ENCODE data around the gene AZI2.
A peak's percentile ranks its signal among the peaks of the same experiment; 100 is the strongest.

AZI2 gene, protein sequence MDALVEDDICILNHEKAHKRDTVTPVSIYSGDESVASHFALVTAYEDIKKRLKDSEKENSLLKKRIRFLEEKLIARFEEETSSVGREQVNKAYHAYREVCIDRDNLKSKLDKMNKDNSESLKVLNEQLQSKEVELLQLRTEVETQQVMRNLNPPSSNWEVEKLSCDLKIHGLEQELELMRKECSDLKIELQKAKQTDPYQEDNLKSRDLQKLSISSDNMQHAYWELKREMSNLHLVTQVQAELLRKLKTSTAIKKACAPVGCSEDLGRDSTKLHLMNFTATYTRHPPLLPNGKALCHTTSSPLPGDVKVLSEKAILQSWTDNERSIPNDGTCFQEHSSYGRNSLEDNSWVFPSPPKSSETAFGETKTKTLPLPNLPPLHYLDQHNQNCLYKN

DNA sequence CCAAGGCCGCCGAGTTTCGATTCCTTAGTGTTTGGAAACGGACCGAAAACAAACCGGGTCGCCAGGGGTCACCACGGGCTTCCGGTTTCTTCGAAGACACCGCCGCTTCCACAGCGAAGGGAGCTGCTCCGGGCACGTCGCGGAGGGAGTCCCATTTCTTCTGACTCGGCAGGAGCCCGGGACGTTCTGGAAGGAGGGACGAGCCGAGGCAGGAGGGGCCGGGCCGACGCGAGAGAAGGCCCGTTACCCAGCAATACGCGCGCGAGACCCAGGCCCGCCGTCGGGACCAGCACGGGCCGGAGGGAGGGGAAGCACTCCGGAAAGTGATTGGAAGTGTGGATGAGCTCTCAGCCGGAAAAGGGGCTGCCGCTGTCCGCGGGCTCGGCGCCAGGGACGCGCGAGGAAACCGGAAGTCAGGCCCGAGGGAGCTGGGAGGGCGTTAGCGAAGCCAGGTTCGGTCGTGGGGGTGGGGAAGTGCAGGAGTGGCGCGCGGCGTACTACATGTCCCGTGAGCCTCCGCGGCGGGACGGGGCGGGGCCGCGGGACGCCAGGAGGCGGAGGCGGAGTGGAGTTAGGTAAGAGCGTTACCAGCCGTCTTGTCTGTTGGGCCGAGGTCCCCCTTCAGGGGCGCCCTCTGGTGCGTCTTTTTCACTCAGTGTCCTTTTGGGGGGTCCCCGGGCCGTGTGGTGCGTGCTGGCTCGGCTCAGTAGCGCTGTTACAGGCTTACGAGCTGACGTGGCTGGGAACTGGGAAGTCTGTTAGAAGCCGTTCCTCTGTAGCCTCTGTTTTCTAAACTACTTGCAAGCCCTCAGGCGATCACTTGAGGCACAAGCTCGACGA is at the start of gene AZI2, which contains the start of gene ZCWPW2:
TSS of gene AZI2 (minus strand) at position 196 of the 840 bp plus-strand sequence. CDS start 8,207 bp downstream, outside the sequence.
TSS of gene ZCWPW2 (plus strand) at position 93 of the 840 bp plus-strand sequence. CDS start 64,348 bp downstream, outside the sequence.
- Histone ChIP-seq H3K79me2 (ENCODE audit: control insufficient read depth, insufficient read depth, low read length, unreplicated experiment) (peaks cover 57% of the 10 kb centered on the region), H3K27me3 (ENCODE audit: insufficient read depth, low read length) (no peaks in the 10 kb centered on the region), H3K4me1 (ENCODE audit: control insufficient read depth, insufficient read depth, low read length, unreplicated experiment) (peaks cover 31% of the 10 kb centered on the region), H3K27ac (ENCODE audit: low read depth, low read length) (peak within 1 kb of the TSS; percentile 100), H3K36me3 (ENCODE audit: insufficient read depth, low read length) (peaks cover 7% of the 10 kb centered on the region), H2AFZ (ENCODE audit: low read length, unreplicated experiment) (peak within 1 kb of the TSS; percentile 58), H3K4me3 (ENCODE audit: low read depth, low read length) (peak within 1 kb of the TSS; percentile 93)

DNA sequence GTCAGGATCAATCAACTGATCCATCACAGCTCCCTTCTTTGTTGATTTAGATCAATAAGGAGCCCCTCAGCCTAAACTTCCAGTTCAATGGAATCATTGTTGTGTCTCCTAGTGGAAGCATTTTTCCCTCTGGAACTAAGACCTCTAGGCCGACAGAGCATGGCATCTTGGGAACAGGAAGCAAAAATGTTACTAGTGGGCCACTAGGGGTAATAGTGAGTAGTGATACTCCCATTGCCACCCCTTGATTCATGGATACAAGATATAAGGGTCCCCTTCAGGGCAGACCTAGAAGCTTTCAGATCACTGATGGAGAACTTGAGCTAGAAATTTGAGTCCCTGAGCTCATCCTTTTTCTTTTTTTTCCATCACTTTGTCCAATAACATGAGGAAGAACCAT is 40.4 kb upstream of the AZI2 start:
- no peaks in the 10 kb centered on the region for H3K27me3 ChIP-seq (ENCODE audit: insufficient read depth, low read length)
- H3K36me3 ChIP-seq (ENCODE audit: insufficient read depth, low read length): no peaks in the 10 kb centered on the region
- no peak overlapping the region for H2AFZ ChIP-seq (ENCODE audit: low read length, unreplicated experiment)
- H3K27ac ChIP-seq (ENCODE audit: low read depth, low read length): no peak overlapping the region
- no peak overlapping the region for H3K4me3 ChIP-seq (ENCODE audit: low read depth, low read length)
- no peaks in the 10 kb centered on the region for H3K79me2 ChIP-seq (ENCODE audit: control insufficient read depth, insufficient read depth, low read length, unreplicated experiment)
- no peaks in the 10 kb centered on the region for H3K4me1 ChIP-seq (ENCODE audit: control insufficient read depth, insufficient read depth, low read length, unreplicated experiment)

DNA sequence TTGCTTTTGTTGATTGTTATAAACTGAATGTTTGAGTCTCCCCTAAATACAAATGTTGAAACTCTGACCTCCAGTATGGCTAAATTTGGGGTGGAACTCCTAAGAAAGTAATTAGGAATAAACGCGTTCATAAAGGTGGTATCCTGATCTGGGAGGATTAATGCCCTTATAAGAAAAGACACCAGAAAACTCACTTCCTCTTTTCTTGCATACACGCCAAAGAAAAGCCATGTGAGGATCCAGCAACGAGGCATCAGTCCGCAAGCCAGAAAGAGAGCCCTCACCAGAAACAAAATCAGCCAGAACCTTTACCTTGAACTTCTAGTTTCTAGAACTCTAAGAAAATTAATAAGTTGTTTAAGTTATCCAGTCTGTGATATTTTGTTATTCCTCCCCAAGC is 37.4 kb upstream of the AZI2 start:
- Histone ChIP-seq H3K4me1 (ENCODE audit: control insufficient read depth, insufficient read depth, low read length, unreplicated experiment) (no peaks in the 10 kb centered on the region), H3K4me3 (ENCODE audit: low read depth, low read length) (no peak overlapping the region), H3K79me2 (ENCODE audit: control insufficient read depth, insufficient read depth, low read length, unreplicated experiment) (no peaks in the 10 kb centered on the region), H2AFZ (ENCODE audit: low read length, unreplicated experiment) (no peak overlapping the region), H3K27me3 (ENCODE audit: insufficient read depth, low read length) (no peaks in the 10 kb centered on the region), H3K36me3 (ENCODE audit: insufficient read depth, low read length) (no peaks in the 10 kb centered on the region), H3K27ac (ENCODE audit: low read depth, low read length) (no peak overlapping the region)

DNA sequence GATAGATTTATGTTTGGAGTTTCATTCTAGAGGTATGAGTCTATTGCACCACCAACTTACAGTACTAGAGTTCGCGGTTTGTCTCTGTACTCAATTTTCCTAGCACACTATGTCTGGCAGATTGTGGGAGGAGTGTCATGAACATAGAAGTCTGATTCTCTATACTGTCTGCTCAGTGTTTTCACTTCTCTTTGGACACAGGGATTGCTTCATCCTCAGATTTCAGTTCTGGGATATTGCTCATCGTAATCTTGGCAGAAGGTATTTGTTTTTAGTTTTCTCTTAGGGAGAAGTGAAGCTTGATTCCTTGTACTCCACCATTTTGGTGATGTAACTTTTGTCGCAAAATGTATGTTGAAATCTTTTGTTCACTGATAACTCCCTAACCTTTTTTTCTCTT is 27.8 kb upstream of the AZI2 start:
- peak overlapping the region; percentile 68 for H3K4me3 ChIP-seq (ENCODE audit: low read depth, low read length)
- peak overlapping the region; percentile 88 for H3K27ac ChIP-seq (ENCODE audit: low read depth, low read length)
- H2AFZ ChIP-seq (ENCODE audit: low read length, unreplicated experiment): peak overlapping the region; percentile 85
- H3K79me2 ChIP-seq (ENCODE audit: control insufficient read depth, insufficient read depth, low read length, unreplicated experiment): no peaks in the 10 kb centered on the region
- H3K27me3 ChIP-seq (ENCODE audit: insufficient read depth, low read length): no peaks in the 10 kb centered on the region
- peaks cover 7% of the 10 kb centered on the region for H3K4me1 ChIP-seq (ENCODE audit: control insufficient read depth, insufficient read depth, low read length, unreplicated experiment)
- H3K36me3 ChIP-seq (ENCODE audit: insufficient read depth, low read length): no peaks in the 10 kb centered on the region

DNA sequence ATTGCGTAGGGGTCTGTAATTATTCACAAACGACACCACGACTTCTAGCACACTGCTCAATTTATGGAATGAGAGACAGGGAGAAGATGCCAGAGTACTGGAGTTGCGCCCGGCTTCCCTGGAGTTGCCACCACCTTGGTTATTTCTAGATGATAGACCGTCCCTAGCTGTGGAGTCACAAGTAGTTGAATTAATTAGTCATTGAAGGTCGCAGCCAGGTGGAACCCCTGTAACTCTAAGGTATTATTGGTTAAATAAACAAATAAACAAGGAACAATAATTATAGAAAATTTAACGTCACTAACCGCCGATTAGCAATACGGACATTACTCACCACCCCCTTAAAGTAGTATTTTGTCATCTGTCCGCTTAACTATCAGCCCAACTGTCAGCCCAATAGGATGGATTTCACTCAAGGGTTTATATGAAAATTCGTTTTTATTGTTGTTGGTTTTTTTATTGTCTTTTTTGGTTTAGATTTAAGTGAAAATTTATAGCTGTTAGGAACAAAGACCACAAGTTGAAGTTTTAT is 911 bp upstream of the AZI2 start:
- peaks cover 9% of the 10 kb centered on the region for H3K36me3 ChIP-seq (ENCODE audit: insufficient read depth, low read length)
- H3K4me3 ChIP-seq (ENCODE audit: low read depth, low read length): peak overlapping the region; percentile 93
- no peaks in the 10 kb centered on the region for H3K27me3 ChIP-seq (ENCODE audit: insufficient read depth, low read length)
- H3K4me1 ChIP-seq (ENCODE audit: control insufficient read depth, insufficient read depth, low read length, unreplicated experiment): peaks cover 27% of the 10 kb centered on the region
- H2AFZ ChIP-seq (ENCODE audit: low read length, unreplicated experiment): peak overlapping the region; percentile 44
- peak overlapping the region; percentile 100 for H3K27ac ChIP-seq (ENCODE audit: low read depth, low read length)
- peaks cover 50% of the 10 kb centered on the region for H3K79me2 ChIP-seq (ENCODE audit: control insufficient read depth, insufficient read depth, low read length, unreplicated experiment)

DNA sequence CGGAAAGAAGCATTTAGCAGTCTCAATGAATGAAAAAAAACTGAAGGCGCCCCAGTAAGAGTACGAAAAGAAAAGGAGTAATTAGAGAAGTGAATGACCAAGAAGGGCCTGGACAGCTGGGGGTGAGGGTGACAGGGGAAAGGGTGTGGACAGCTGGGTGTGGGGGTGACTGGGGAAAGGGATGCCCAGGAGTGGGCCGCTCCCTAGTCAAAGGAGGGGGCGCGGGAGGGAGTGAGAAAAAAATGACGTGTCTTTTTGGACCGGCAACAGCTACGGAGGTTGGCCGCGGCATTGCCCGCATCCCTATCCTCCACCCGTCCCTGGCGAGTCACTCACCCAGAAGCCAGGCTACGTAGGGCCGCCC is 377 bp downstream of the AZI2 start:
- H3K4me1 ChIP-seq (ENCODE audit: control insufficient read depth, insufficient read depth, low read length, unreplicated experiment): peaks cover 36% of the 10 kb centered on the region

GRCh38 chr3:28347374-28348264 is 1.0 kb downstream of the AZI2 start:
- Histone ChIP-seq H3K4me1 (ENCODE audit: control insufficient read depth, insufficient read depth, low read length, unreplicated experiment) (peaks cover 42% of the 10 kb centered on the region), H3K79me2 (ENCODE audit: control insufficient read depth, insufficient read depth, low read length, unreplicated experiment) (peaks cover 69% of the 10 kb centered on the region), H2AFZ (ENCODE audit: low read length, unreplicated experiment) (peak overlapping the region; percentile 58), H3K27me3 (ENCODE audit: insufficient read depth, low read length) (no peaks in the 10 kb centered on the region), H3K36me3 (ENCODE audit: insufficient read depth, low read length) (no peaks in the 10 kb centered on the region; the same call in 1 of the 2 replicates), H3K27ac (ENCODE audit: low read depth, low read length) (peak overlapping the region; percentile 100), H3K4me3 (ENCODE audit: low read depth, low read length) (peak overlapping the region; percentile 93)

More for the DNA sequence above, 377 bp downstream of the AZI2 start:
- Histone ChIP-seq H3K79me2 (ENCODE audit: control insufficient read depth, insufficient read depth, low read length, unreplicated experiment) (peaks cover 63% of the 10 kb centered on the region), H3K27me3 (ENCODE audit: insufficient read depth, low read length) (no peaks in the 10 kb centered on the region), H3K36me3 (ENCODE audit: insufficient read depth, low read length) (peaks cover under 1% of the 10 kb centered on the region), H3K4me3 (ENCODE audit: low read depth, low read length) (peak overlapping the region; percentile 93), H2AFZ (ENCODE audit: low read length, unreplicated experiment) (peak overlapping the region; percentile 58), H3K27ac (ENCODE audit: low read depth, low read length) (peak overlapping the region; percentile 100)

- Histone ChIP-seq H3K27me3 (ENCODE audit: insufficient read depth, low read length) (no peaks in the 10 kb centered on the region), H3K27ac (ENCODE audit: low read depth, low read length) (peak overlapping the region; percentile 100; the same call in 1 of the 2 replicates), H3K4me1 (ENCODE audit: control insufficient read depth, insufficient read depth, low read length, unreplicated experiment) (peaks cover 53% of the 10 kb centered on the region), H3K36me3 (ENCODE audit: insufficient read depth, low read length) (no peaks in the 10 kb centered on the region), H2AFZ (ENCODE audit: low read length, unreplicated experiment) (no peak overlapping the region), H3K79me2 (ENCODE audit: control insufficient read depth, insufficient read depth, low read length, unreplicated experiment) (peaks cover 79% of the 10 kb centered on the region), H3K4me3 (ENCODE audit: low read depth, low read length) (peak overlapping the region; percentile 93)
Observed at GRCh38 chr3:28345690-28346089, 2.9 kb downstream of the AZI2 start.

- peak overlapping the region; percentile 58 for H3K4me3 ChIP-seq (ENCODE audit: low read depth, low read length)
- H3K27me3 ChIP-seq (ENCODE audit: insufficient read depth, low read length): no peaks in the 10 kb centered on the region
- peak overlapping the region; percentile 48; the same call in 1 of the 2 replicates for H3K27ac ChIP-seq (ENCODE audit: low read depth, low read length)
- H3K36me3 ChIP-seq (ENCODE audit: insufficient read depth, low read length): peaks cover 15% of the 10 kb centered on the region
- H3K79me2 ChIP-seq (ENCODE audit: control insufficient read depth, insufficient read depth, low read length, unreplicated experiment): peaks cover 81% of the 10 kb centered on the region
- peaks cover 44% of the 10 kb centered on the region for H3K4me1 ChIP-seq (ENCODE audit: control insufficient read depth, insufficient read depth, low read length, unreplicated experiment)
- H2AFZ ChIP-seq (ENCODE audit: low read length, unreplicated experiment): no peak overlapping the region
Observed at GRCh38 chr3:28343144-28343543, 5.5 kb downstream of the AZI2 start.

DNA sequence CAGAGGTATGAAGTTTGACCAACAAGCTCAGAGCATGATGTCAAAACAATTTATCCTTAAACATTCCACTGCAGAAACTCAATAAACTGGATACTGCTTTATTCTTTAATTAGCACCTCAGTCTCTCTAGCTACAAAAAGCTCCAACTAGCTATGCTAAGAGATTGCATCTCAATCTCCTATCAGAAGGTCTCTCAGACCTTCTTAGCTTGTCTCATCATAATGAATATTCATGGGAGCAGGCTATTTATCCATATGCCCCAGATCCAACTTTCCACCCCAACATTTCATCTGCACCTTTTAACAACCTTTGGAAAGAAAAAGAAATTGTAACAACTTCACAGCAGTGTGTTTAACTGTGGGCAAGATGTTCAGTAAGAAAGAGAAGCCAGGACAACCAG is 11.4 kb downstream of the AZI2 start:
- Histone ChIP-seq H3K27ac (ENCODE audit: low read depth, low read length) (no peak overlapping the region), H3K4me1 (ENCODE audit: control insufficient read depth, insufficient read depth, low read length, unreplicated experiment) (peaks cover 11% of the 10 kb centered on the region), H3K36me3 (ENCODE audit: insufficient read depth, low read length) (peaks cover 19% of the 10 kb centered on the region)

More for the DNA sequence above, 11.4 kb downstream of the AZI2 start:
- no peak overlapping the region for H3K4me3 ChIP-seq (ENCODE audit: low read depth, low read length)
- H2AFZ ChIP-seq (ENCODE audit: low read length, unreplicated experiment): no peak overlapping the region
- H3K27me3 ChIP-seq (ENCODE audit: insufficient read depth, low read length): no peaks in the 10 kb centered on the region
- peaks cover 24% of the 10 kb centered on the region for H3K79me2 ChIP-seq (ENCODE audit: control insufficient read depth, insufficient read depth, low read length, unreplicated experiment)
